NCI-H2171 (cell line): ENCODE data around the gene MAF.

Source experiments
- DNase-seq: peaks from one replicate; lab custom pipeline; 2025; lab: John Stamatoyannopoulos, UW

MAF gene

DNA sequence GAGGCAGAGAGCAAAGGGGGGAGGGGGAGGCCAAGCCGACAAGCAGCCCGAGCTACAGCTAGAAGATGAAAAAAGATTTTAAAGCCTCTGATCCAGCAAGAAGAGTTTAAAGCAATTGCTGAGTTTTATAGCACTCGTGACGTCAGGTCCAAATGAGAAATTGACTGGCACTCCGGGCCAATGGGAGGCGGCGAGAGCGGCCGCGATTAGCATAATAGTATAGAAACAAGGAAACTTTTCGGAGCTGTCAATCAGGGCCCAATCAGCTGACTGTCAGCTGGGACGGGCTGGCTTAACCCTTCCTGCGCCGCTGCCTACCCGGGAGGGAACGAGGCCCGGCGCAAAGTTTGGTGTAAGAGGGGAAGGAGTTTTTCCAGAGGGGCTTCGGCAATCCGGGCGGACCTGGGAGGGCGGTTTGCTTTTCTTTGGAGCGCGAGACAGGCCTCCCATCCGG lies at the start of gene MAF:
Gene MAF (minus strand): TSS at position 100 of the 454 bp plus-strand sequence. CDS start 835 bp downstream, outside the sequence.
- DNase-seq: peak; percentile 68

DNA sequence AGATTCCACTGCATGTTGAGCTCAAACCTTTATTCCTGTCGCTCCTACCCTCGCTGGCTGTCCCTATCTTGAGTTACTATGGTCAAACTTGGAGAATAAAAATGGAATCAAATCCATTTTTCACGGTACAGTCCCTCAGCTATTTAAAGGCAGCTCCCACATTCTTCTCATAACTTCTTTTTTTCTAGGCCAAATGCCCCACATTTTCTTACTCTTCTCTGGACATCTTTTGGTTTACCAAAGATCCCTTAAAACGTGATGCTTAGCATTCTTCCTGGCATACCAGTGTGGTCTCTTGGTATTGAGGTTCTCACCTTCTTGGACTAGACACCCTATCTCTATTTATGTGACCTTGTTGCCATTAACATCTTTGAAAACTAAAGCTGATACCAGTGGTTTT lies 48.3 kb upstream of the MAF start:
- DNase-seq: no peak

DNA sequence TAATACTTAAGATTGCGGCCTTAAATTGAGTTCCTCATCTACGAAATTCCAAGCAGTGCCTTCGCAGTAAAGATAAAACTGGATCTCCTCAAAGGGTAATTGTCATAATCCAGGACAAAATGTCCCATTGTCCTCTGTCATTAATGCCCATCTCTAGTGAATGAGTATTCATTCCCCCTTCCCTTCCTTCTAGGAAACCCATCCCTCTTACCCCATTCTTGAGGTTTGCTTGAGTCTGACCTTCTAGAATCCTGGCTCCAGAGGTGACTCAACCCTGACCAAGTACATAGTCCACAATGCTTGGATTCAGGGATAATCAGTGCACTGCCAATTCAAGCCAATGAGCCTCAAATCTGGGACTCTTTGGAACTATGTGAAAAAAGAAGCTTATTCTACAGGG lies 47.0 kb upstream of the MAF start:
- no peak for DNase-seq

DNA sequence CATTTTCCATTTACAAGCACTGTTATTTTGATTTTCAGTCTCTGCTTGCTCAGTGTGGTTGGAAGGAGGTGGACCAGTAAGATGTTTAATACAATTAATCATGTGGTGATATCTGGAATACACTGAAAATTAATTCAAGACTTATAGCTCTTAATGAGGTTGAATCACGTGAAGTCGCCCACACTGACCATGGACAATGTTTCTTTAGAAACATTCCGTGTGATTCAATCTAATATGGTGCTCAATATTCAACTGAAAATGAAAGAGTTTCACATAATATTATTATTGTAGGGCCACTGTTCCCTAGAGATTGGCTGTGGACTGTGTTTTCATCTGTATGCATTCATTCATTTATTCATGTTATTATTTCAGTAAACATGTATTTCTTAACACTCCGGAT lies 45.2 kb upstream of the MAF start:
- DNase-seq: no peak

DNA sequence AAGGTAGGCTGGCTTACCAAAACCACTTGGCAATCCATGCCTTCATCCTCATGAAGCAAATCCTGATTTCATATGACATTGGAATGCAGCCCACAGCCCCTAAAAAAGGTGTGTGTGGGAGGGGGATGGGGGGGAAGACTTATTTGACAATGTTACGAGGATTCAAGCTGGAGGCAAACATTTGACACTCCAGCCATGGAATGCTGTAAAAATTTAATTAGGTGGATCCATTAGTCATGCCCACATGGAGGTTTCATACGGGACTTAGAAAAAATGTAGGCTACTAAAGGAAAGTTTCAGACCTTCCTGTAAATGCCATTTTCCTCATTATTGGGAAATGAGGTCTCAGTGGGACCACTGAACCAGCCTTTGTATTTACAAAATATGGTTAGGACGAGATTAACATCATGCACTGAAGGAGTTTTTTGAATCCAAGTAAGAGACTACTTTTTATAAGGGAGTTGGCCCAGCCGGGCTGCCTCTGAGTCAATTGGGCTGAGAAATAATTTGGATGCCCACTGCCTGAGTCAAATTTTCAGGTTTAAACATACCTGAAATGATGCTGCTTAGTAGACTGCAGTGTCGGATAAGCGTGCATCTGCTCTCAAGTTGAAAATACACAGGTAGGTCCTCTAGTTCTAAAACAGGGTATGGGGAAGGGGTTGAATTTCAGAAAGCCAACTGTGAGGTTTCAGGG lies 44.6 kb upstream of the MAF start:
- no peak for DNase-seq

DNA sequence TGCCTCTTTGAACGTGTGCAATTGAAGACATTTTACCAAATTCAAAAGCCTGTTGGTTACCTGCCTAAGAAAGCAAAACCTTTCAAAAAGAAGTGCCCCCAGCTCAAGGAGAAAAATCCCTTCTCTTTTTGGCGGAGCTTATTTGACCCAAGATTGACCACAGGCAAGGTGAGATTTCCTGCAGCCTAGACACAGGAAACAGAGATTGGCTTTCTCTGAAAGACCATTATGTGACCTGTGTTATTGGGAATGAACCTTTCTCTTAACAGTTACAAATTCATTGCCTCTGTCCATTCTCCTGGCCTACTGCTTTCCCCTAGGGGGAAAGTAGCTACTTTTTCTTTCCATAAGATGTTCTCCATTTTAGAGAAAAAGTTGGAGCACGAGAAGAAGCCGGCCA lies 42.1 kb upstream of the MAF start:
- DNase-seq: no peak

DNA sequence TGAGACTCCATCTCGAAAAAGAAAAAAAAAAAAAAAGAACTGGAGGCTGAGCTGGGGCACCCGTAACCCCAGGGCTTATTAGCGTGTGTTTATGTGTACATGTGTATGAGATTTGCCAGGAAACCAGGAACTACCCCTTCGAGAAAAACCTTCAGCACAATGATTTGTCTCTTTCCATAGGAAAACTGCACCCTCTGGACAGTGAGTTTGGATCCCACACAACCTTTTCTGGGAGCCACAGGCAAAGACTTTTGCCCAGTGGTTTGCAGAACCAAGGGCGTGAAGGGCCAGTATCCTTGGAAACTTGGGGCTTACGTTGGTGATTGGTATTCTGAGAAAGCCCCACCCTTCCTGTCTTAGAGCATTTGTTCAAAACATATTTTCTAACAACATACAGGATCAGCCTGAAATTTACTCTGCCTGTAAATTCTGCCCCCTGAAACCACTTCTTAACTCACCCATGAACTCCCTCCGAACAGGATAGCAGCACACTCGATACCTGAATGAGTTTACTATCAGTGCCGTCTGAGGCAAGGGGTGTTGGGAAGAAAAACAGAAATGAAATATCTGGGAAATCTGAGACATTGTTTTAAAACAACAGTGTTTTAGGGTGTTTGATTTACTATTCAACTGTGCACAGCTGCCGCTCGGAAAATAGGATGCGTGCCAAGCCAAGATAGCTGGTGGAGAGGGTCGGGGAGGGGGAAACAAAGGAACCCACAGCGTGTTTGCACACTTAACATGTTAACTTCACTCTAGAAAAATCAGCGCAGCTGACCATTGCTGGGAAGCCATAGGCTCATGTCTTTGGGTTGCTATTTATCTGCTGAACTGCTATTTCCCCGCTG lies 40.2 kb upstream of the MAF start:
- DNase-seq: peak; percentile 6

DNA sequence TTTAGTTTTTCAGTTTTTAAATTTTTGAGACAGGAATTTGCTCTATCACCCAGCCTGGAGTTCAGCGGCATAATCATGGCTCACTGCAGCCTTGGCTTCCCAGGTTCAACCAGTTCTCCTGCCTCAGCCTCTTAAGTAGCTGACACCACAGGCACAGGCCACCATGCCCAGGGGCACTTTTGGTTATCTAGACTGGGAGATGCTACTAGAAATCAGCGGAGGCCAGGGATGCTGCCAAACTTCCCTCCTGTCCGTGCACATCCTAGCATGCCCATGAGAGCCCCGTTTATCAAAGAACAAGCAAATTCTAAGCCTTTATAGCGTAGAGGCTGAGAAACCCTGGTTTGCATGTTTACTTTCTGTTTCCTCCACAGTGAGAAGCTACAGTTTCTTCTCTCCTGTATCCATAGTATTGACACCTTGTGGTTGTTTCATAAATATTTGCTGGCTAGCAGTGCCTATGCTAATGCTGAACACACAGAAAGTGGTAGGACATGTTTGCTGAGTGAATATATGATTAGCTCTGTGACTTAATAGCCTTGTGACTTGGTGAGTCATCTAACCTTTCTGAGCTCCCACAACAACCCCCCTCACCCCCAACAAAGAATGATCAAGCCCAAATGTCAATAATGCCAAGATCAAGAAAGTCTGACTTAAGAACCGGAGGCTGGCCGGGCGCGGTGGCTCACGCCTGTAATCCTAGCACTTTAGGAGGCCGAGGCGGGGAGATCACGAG lies 39.2 kb upstream of the MAF start:
- DNase-seq: no peak

DNA sequence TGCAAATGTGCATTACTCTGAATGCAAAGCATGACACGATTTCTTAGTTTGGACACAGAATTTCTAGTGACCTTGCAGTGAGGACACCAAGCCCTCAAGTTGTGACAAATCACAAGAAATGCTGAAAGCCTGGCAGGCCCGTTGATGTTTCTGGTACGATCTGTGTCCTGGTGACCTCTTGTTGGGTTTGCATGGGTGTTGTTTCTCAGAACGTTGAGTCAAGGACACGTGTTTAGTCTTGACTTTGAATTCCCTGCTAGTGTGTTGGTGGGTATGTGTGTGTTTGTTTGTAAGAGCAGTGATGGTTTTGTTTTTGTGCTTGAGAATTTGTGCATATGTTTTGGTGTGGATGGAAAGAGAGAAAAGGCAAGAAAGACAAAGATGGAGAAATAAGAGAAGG lies 37.8 kb upstream of the MAF start:
- no peak for DNase-seq

DNA sequence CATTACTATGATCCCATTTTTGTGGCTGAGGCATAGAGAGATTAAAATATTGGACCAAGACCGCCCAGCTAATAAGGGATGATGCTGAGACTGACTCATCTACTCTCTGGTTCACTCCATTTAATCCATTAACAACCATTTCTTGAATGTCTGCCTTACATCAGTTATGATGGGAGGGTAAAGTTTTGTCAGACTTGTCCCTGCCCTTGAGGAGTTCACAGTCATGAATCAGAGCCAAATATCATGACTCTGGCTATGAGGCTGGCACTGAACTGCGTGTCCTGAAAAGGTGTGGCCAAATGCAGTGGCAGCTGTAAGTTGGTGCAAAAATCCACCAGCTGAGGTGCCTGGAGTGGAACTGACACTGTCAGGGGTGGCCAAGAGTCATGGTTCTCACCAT lies 35.0 kb upstream of the MAF start:
- DNase-seq: no peak

DNA sequence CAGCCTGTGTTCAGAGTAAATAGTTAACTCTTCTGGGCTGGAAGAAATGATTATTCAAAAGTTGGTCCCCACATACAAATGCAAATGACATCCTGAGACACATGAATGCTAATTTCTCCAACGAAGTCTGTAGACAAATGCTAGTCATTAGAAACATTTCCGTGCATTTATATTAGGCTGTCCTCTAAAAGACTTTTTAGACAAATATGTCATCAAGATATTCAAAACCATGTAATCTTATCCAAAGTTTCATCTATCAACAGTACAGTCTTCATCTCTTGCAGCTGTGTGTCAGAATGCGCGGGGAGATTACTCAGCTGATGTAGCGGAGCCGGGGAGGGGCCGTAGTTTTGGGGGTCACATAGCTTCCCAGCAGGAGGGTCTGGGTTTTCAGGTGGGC lies 33.8 kb upstream of the MAF start:
- DNase-seq: no peak

DNA sequence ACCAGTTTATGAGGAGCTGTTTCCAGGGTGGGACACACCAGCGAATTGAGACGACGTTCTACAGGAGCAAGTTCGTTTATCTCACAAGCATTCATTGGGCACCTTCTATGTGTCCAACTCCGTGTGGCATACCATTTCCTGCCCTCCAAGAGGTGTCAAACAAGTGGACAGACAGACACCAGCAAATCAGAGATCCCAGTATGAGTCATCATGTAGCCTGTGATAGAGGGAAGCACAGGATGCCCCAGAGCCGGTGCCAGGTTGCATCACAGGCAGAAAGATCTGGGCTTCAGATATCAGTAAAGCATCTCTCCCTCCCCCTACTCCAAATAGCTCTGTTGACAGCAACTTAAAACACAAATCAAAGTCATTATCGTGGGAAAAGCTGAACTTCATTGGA lies 31.8 kb upstream of the MAF start:
- no peak for DNase-seq

DNA sequence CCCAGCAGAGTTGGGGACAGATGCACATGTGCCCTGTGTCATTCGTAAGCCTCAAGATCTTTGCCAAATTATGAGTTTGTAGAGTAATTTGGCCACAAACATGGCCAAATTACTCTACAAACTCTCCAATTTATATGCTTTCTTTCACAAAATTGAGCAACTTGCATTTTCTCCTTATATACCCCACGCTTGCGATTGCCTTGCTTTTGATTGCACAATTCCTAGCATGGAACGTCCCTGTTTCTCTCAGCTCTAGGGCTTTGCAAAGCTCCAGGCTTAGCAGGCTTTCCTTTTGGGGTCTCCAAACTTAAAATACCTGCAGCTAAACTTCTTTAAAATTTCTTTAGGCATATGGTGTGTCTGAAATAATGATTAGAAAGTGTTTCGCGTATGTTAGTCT lies 28.5 kb upstream of the MAF start:
- no peak for DNase-seq

DNA sequence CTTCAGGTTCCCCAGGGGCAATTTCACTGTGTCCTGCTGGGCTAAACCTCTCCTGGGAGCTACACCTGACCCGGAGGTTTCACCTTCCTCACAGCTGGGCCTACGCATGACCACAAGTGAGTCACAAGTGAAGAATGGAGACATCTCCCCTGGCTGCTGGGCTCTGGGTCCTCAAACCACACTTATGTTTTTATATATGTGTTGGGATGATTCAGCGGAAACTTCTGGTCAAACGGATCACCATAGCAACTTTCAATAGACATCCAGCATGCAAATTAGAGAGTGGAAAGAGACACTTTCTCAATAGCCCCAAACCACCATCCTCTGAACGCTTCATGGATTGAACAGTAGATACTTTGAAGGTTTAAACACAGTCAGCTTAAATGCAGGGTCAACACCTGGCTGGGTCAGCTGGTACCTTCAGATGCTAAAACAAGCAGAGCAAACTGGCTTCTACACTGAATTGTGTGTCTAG lies 28.0 kb upstream of the MAF start:
- no peak for DNase-seq

DNA sequence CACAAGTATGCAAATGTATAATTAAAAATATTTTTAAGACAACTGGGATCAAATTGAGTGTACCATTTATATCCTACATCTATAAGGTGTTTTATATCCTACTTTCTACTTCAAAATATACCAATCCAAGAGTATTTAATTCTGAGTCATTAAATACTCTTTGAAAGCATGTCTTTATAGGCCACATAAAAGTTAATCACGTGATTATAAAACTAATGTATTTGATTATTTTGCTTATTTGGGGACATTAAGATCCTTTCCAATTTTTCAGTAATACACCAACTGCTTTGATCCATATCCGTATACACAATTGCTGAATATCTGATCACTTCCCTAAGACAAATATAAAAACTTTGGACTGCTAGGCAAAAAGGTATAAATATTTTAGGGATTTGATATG lies 26.6 kb upstream of the MAF start:
- no peak for DNase-seq

DNA sequence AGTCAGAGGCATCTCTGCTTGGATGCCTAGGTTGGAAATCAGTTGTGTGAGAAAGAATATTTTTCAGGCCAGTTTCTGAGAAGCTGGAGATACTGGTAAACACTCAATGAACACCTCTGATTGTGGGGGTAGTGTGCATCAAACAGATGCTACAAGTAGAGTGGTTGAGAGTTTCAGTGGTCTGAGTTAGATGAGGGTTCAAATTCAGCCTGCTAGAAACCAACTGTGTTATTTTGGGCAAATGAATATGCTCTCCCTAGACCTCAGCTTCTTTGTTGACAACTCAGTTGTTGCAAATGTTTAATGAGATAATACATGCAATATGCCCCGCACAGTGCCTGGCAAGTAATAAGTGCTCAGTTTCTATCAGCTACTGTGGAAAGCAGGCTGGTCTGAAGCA lies 25.2 kb upstream of the MAF start:
- DNase-seq: no peak

DNA sequence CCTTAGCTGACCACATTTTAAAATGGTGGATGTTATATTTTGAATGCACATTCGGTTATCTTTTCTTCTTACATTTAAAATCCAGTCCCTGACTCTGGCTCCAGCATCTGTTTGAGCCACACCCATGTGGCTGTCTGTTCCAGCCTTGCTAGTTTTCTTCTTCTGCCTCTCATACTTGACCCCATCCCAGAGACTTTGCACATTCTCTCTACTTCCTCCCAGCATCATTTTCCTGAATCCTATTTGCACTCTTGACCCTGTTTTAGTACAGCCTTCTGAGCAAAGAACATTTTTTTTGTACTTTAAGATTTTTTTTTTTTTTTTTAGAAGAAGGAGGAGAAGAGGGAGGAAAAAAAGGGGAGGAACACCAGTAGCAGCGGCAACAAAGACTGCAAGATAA lies 23.3 kb upstream of the MAF start:
- DNase-seq: no peak

DNA sequence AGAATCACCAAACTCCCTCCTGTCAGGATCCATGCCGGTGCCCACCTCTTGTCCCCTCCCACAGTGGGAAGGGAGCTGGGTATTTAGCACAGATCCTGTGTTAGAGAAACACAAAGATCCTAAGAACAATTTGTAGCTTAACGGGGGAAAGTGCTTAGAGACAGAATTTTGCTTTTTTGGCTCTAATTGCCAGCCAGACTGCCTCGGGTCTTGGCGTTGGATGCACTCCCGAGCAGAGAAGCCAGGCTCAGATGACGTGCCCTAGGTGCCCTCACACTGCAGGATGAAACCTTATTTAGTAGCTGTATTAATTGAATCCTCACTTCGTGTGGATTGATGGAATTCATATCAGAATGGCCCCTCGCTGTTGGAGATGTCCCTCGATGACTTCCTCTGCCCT lies 22.5 kb upstream of the MAF start:
- DNase-seq: no peak

DNA sequence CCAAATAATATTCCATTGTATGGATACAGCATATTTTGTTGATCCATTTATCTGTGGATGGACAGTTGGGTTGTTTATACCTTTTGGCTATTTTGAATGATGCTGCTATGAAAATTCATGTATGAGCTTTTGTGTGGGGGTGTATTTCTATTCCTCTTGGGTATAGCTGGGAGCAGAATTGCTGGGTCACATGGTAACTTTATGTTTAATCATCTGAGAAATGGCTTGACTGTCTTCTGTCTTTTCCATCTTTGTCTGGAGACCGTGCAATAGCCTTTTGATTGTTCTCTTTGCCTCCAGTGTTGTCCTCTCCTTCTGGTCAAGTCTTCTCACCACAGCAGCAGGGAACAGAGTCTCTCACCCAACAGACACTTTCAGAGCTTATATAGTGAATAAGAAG lies 20.5 kb upstream of the MAF start:
- no peak for DNase-seq

DNA sequence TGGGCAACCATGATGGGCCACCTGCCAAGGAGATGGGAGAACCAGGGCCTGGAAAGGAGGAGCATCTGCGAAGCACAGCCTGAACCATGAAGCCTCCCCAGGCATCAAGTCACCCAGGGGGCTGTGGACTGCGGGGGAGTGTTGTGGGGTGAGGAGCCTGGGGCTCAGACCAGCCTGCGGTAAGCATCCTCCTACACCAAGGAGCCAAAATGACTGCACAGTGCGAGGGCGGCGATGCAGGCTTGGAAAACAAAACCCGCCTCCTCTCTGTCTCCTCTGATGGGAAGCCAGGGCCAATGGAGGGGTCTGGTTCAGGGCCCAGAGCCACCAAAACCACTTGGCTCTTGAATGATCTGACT lies 18.1 kb upstream of the MAF start:
- DNase-seq: no peak

DNA sequence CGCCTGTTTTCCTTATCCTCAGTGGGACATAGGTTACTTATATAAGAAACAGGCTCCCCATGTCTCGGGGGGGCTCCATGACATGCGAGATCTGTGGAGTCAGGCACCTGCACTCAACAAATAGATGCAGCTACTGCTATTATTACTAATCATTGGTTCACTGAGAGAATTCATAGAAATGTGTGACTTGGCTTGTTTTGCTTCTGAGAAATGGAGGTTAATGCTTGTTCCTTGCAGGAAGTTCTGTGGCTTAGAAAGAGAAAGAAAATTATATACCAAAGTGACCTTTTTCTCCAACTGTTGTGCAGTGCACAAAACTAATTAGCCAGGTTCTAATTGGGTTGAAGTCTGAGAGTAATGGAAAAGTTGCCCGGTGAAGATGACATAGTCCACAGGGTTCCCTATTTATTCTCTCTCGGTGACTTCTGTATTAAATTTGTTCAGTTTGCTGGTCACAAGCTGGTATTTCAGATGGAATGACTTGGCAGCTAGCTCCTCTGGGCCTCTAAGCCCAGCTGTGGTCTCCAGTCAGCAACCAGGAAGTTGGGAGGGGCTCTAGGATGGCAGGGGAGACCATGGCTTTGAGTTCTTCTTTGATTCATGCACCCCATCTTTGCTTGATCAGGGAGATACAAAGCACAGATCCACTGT lies 17.6 kb upstream of the MAF start:
- no peak for DNase-seq

DNA sequence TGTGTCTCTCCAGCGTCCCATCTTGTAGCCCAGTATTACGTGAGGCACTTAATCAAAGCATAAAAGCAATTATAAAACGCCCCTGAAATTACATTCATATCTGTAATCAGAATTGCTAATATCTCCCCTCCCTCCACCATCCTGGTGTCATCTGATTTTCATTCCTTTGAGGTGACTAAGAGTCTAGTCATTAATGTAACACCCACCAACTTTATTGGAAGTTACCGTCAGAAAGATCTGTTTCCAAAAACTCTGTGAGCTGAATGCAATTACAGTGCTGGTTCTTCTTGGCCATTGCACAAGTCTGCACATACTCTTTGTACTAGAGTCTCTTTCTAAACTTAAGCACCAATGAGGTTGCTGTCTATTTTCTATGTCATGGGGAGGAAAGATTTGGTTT lies 12.5 kb upstream of the MAF start:
- DNase-seq: no peak
